GM12878 (cell line): ENCODE data around the gene PRR16.

Experiments used
- BCL11A ChIP-seq: IDR thresholded peaks from 2 replicates; pipeline ENCODE4 v1.6.1; 2011; ENCODE audit warnings: low read depth, low read length
- HDAC2 ChIP-seq: fragments of 200-600 bp; sonication (generic); IDR thresholded peaks from 2 replicates; pipeline ENCODE4 v1.6.1; 2017
- NFIC ChIP-seq: IDR thresholded peaks from 2 replicates; pipeline ENCODE4 v1.6.1; 2012; ENCODE audit warnings: low read depth, mild to moderate bottlenecking, inconsistent platforms, low read length, moderate library complexity
- PKNOX1 ChIP-seq: fragments of 450-650 bp; IDR thresholded peaks from 2 replicates; pipeline ENCODE4 v1.6.1; 2016; ENCODE audit warnings: mild to moderate bottlenecking
- POLR2A ChIP-seq: IDR thresholded peaks from 2 replicates; pipeline ENCODE4 v1.6.1; 2011; ENCODE audit warnings: low read depth, mild to moderate bottlenecking, low read length
- POU2F2 ChIP-seq: IDR thresholded peaks from 3 replicates; pipeline ENCODE4 v1.6.1; 2011; ENCODE audit warnings: low read depth, mild to moderate bottlenecking, low read length, borderline replicate concordance
- RAD21 ChIP-seq: IDR thresholded peaks from 2 replicates; pipeline ENCODE4 v1.6.1; 2011; ENCODE audit warnings: mild to moderate bottlenecking, low read depth, low read length, moderate library complexity; ENCODE audit not compliant: insufficient read depth
- SIN3A ChIP-seq: IDR thresholded peaks from 2 replicates; pipeline ENCODE4 v1.6.1; 2012; ENCODE audit warnings: low read depth, low read length, improper control_type of control experiment
- SP1 ChIP-seq: IDR thresholded peaks from one replicate; pipeline ENCODE4 v1.6.1; 2011; ENCODE audit warnings: low read depth, low read length

- no peak for TF ChIP-seq HDAC2
- TF ChIP-seq SP1, result no peak
- TF ChIP-seq BCL11A, result no peak
- TF ChIP-seq POLR2A, result no peak
- no peak for TF ChIP-seq PKNOX1
- no peak for TF ChIP-seq POU2F2
- no peak for TF ChIP-seq SIN3A
- TF ChIP-seq NFIC, result no peak
- TF ChIP-seq RAD21, result no peak
These were observed 135.5 kb downstream of the PRR16 start for GRCh38 chr5:120599576-120599975.
